Body of pancreas (tissue), 4 donors: ENCODE results near the gene MRPS15. TPM values are rescaled to one million over a fixed set of nuclear protein-coding genes. Genes with fewer than 3 reads are reported as not detected.
A peak's percentile ranks its signal among the peaks of the same experiment; 100 is the strongest.

Experiments
- ATAC-seq: fragments of 150-250 bp; one replicate; pipeline ENCODE4 v1.9.1; 2016
- DNase-seq, 4 donors: peaks; one replicate each; pipeline ENCODE4 v3.0.0-alpha.2; 2019
- H3K27ac ChIP-seq, 4 donors: fragments of 200-600 bp; sonication (generic); 1 replicate in 3 of 4; 2 replicates in 1 of 4; pipeline versions ENCODE4 v1.5.1 to v1.6.1; 2016 to 2019; ENCODE audit warnings: mild to moderate bottlenecking in 1 of 4, mixed read lengths in 1 of 4, moderate library complexity in 1 of 4
- H3K27me3 ChIP-seq, 2 donors: fragments of 200-600 bp; sonication (generic); one replicate each; pipeline ENCODE4 v1.6.0; 2016; ENCODE audit warnings: mild to moderate bottlenecking in 1 of 2
- H3K36me3 ChIP-seq, 2 donors: fragments of 200-600 bp; sonication (generic); replicated peaks in 1 of 2; 2 replicates each; pipeline ENCODE4 v1.5.1; 2016; ENCODE audit warnings: low read depth in 2 of 2; ENCODE audit not compliant: insufficient read depth in 1 of 2
- H3K4me1 ChIP-seq: fragments of 200-600 bp; sonication (generic); one replicate; pipeline ENCODE4 v1.6.0; 2016
- H3K4me3 ChIP-seq, 2 donors: fragments of 200-600 bp; sonication (generic); 1 replicate in 1 of 2; 2 replicates in 1 of 2; pipeline ENCODE4 v1.5.1; 2016 to 2019
- H3K9me3 ChIP-seq, 3 donors: fragments of 200-600 bp; sonication (generic); 1 replicate in 2 of 3; 2 replicates in 1 of 3; pipeline ENCODE4 v1.5.1; 2016
- POLR2A ChIP-seq, 3 donors: fragments of 450-650 bp; IDR thresholded peaks; one replicate each; pipeline ENCODE4 v1.6.1; 2016; ENCODE audit warnings: antibody characterized with exemption in 3 of 3, mild to moderate bottlenecking in 2 of 3
- WGBS, 2 donors: methylation state at CpG; one replicate each; pipeline ENCODE4 v1.1.5; 2017; 5-methylcytosine and 5-hydroxymethylcytosine counted together
- intact Hi-C: fragments of 100-400 bp; cut with DNase I; formaldehyde crosslinking; loops from one replicate; pipeline ENCODE4 v1.15.1; 2023
- total RNA-seq, 2 donors: library from RNA; depleted of rRNA; stranded (reverse); fragments of >200 nt; gene quantifications; one replicate each; pipeline ENCODE4 v1.1.0, GENCODE V29; 2016
- TF ChIP-seq, protein P1 (sequence below), 7 experiments: fragments of 450-650 bp in 4 of 7; fragments of 200-600 bp in 3 of 7; sonication (generic) in 3 of 7; IDR thresholded peaks; one replicate each; pipeline ENCODE4 v1.5.1; 2016 to 2019; ENCODE audit warnings: antibody characterized with exemption in 7 of 7

The MRPS15 gene
- total RNA-seq, 2 donors from 2014 or later, result 24.4 to 31.1 TPM

DNA sequence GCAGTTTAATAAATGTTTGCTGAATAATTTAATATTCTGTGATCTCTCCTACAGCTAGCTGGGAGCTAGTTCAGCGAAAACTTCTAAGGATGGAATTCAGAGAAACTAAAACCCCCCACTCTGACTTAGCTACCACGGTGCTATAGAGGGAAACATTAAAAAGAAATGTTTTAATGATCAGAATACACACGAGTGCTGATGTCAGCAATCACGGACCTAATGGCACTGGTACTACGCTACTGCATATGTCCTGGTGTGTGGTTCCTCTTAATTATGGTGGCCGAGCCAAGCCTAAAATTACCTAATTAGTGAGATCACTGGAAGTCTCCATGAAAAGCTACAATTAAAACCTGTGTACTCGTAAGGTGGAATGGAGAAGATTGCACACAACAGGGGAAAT, 42.5 kb downstream of the MRPS15 start:
- WGBS, 2 donors, result 72 to 78% methylated on average over 7 of the region's 7 CpGs
- intact Hi-C loops, result no loop called here
- H3K36me3 ChIP-seq, result no peaks in the 10 kb centered on the region

DNA sequence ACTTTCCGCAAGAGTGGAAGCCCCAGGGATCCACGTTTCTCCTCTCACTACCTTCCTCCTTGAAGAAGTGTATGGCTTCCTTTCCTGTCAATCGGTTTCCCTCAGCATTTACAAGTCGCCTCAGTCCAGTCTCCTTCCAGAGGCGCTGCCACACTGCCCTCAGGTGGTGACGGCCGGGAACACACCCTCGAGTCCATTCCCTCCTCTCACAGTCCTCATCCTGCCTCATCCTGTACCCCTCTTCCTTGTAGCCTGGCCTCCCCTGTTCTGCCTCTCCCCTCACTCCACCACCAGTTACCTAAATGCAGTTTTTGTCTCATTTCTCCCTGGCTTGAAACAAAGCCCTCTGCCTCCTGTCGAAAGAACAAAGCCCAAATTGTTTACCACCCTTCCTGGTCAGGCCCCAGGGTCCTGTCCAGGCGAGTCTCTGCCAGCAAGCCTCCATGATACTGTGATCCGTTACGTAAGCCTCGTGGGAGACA, 43.3 kb downstream of the MRPS15 start:
- Histone ChIP-seq H3K4me1 (no peaks in the 10 kb centered on the region), H3K27ac (no peak overlapping the region), H3K9me3 (no peaks in the 10 kb centered on the region)

More for the DNA sequence above, 42.5 kb downstream of the MRPS15 start:
- H3K4me1 ChIP-seq, result no peaks in the 10 kb centered on the region
- H3K27me3 ChIP-seq, result no peaks in the 10 kb centered on the region
- ATAC-seq, result no peak
- DNase-seq, result no peak
- TF ChIP-seq, protein P1, sequence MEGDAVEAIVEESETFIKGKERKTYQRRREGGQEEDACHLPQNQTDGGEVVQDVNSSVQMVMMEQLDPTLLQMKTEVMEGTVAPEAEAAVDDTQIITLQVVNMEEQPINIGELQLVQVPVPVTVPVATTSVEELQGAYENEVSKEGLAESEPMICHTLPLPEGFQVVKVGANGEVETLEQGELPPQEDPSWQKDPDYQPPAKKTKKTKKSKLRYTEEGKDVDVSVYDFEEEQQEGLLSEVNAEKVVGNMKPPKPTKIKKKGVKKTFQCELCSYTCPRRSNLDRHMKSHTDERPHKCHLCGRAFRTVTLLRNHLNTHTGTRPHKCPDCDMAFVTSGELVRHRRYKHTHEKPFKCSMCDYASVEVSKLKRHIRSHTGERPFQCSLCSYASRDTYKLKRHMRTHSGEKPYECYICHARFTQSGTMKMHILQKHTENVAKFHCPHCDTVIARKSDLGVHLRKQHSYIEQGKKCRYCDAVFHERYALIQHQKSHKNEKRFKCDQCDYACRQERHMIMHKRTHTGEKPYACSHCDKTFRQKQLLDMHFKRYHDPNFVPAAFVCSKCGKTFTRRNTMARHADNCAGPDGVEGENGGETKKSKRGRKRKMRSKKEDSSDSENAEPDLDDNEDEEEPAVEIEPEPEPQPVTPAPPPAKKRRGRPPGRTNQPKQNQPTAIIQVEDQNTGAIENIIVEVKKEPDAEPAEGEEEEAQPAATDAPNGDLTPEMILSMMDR (IDR thresholded peaks at IDR 0.05), result no peak
- no peak for TF ChIP-seq POLR2A (IDR thresholded peaks at IDR 0.05)
- no peak overlapping the region for H3K4me3 ChIP-seq
- no peak overlapping the region for H3K27ac ChIP-seq
- H3K9me3 ChIP-seq, result no peaks in the 10 kb centered on the region

DNA sequence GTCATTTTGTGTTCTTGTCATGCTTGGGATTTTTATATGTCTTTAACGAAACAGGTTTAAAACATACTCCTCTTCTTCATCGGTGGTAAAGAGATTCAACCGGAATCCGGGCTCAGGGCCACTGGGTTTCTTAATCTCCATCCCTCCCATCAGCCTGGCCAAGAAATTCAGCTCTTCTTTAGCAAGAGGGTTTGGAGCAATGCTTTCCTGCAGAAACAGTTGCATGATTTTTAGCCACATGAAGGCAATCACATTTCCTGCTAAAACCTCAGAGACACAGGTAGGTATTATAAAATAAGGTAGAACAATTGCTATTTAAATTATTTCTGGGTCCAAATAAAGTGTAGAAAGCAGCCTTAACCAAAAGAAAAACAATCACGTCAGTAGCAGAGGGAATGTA, 43.8 kb downstream of the MRPS15 start:
- DNase-seq (peak in 1 of 4 donors; percentile 10), ATAC-seq (no peak)
- Histone ChIP-seq H3K36me3 (no peaks in the 10 kb centered on the region), H3K9me3 (no peaks in the 10 kb centered on the region), H3K27ac (no peak overlapping the region), H3K4me3 (no peak overlapping the region), H3K27me3 (no peaks in the 10 kb centered on the region), H3K4me1 (no peaks in the 10 kb centered on the region)
- intact Hi-C loops, result no loop called here
- 32 to 38% methylated on average over 5 of the region's 5 CpGs for WGBS, 2 donors
- TF ChIP-seq, protein P1 (IDR thresholded peaks at IDR 0.05), result no peak
- TF ChIP-seq POLR2A (IDR thresholded peaks at IDR 0.05), result no peak

More for the DNA sequence above, 43.3 kb downstream of the MRPS15 start:
- ATAC-seq (peak; percentile 94), DNase-seq (peak; percentile 85 to 89 (median 88))
- no peak overlapping the region for H3K4me3 ChIP-seq
- 9 to 12% methylated on average over 13 of the region's 13 CpGs for WGBS, 2 donors
- H3K36me3 ChIP-seq, result no peaks in the 10 kb centered on the region
- no peaks in the 10 kb centered on the region for H3K27me3 ChIP-seq
- intact Hi-C loops, result no loop called here
- TF ChIP-seq, protein P1 (IDR thresholded peaks at IDR 0.05), result peak; percentile 72 to 96 (median 90)
- TF ChIP-seq POLR2A (IDR thresholded peaks at IDR 0.05), result no peak

DNA sequence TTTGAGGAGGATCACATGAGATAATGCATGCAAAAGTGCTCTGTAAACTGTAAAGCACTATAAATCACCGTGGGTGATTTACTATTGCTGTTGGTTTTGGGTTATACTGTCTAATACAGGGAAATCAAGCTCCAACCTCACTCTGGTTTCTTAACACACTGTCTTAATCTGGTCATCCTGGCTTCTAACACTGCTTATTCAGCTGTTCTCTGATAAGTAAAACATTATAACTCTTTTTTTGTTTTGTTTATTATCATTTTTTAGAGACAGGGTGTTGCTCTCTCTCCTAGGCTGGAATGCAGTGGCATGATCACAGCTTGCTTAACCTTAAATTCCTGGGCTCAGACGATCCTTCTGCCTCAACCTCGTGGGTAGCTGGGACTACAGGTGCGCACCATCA, 44.6 kb downstream of the MRPS15 start:
- no peaks in the 10 kb centered on the region for H3K4me1 ChIP-seq
- ATAC-seq (no peak), DNase-seq (no peak)
- no peak overlapping the region for H3K4me3 ChIP-seq
- H3K27me3 ChIP-seq, result no peaks in the 10 kb centered on the region
- TF ChIP-seq, protein P1 (IDR thresholded peaks at IDR 0.05), result no peak
- no peak for TF ChIP-seq POLR2A (IDR thresholded peaks at IDR 0.05)
- intact Hi-C loops, result loop anchor here (10.0 kb wide), 1 partner anchor 325 kb away; no protein-coding TSS in a partner anchor
- no peaks in the 10 kb centered on the region for H3K36me3 ChIP-seq
- 84% methylated on average over 4 of the region's 4 CpGs for WGBS, 2 donors
- H3K9me3 ChIP-seq, result no peaks in the 10 kb centered on the region
- H3K27ac ChIP-seq, result no peak overlapping the region

DNA sequence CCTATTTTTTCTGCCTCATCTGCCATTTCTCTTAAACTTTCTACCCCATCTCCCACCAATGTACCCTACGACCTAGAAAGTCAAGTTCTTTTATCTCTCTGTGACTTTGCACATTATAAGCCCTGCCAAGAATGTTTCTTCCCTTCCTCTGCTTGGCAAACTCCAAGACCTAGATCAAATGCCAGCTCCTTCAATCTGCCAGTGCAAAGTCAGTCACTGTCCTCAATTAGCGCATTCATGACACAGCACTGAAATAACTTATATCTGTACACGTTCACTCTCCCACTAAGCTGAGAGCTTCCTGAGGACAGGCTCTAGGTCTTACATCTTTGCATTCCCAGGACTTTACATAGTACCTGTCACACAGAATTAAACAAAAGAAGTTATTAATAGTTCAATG, 45.0 kb downstream of the MRPS15 start:
- no peak for TF ChIP-seq POLR2A (IDR thresholded peaks at IDR 0.05)
- TF ChIP-seq, protein P1 (IDR thresholded peaks at IDR 0.05), result no peak
- no peaks in the 10 kb centered on the region for H3K27me3 ChIP-seq
- no peaks in the 10 kb centered on the region for H3K4me1 ChIP-seq
- no peaks in the 10 kb centered on the region for H3K9me3 ChIP-seq
- no peaks in the 10 kb centered on the region for H3K36me3 ChIP-seq
- H3K27ac ChIP-seq, result no peak overlapping the region
- 70 to 85% methylated on average over 3 of the region's 3 CpGs for WGBS, 2 donors
- ATAC-seq (no peak), DNase-seq (no peak)
- intact Hi-C loops, result loop anchor here (10.0 kb wide), 1 partner anchor 324 kb away; no protein-coding TSS in a partner anchor
- H3K4me3 ChIP-seq, result no peak overlapping the region
